Fibroblast of skin of abdomen (primary cell): Measurements from ENCODE around the gene SPON1.
"Not testable (repeated sequence)": the region's sequence is repeated elsewhere in the genome, so short reads cannot be mapped to it uniquely, and the experiment has no call there.

ENCODE experiments used
- DNase-seq: peaks from one replicate; pipeline ENCODE4 v3.0.0-alpha.2; 2013

The SPON1 gene

DNA sequence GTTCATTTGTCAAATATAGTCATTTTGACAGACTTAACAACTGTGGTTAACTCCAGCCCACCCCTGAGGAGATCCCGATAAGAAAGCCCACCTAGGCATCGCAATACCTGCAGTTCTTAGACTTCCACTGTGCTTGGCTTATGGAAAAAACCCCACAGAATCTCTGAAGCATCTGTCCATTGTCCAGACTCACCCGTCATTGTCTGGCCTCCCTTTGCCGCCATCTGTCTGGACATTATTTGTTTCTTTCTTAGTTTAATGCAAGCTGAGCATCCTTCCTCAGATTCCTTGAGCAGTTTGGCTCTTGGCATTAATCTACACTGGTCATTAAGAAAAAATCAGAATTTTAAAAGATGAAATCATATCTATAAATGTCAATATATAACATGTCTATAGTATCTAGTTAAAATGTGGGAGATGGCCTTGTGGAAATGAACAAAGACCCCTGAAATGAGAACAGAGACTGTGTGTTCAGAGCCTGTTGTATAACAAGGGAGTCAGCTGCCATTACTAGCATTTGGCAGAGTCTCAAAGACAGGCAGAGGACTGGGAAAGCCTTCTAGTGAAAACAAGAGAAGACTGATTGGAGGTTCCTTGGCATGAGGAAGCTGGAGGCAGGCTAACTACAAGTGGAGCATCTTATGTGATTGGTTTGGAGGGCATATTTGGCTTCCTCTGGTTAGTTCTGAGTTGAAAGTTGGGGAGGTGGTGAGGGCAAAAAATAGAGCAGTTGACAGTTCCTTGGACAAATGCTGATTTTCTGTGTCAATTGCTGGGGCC, 80.4 kb downstream of the SPON1 start:
- DNase-seq: no peak

DNA sequence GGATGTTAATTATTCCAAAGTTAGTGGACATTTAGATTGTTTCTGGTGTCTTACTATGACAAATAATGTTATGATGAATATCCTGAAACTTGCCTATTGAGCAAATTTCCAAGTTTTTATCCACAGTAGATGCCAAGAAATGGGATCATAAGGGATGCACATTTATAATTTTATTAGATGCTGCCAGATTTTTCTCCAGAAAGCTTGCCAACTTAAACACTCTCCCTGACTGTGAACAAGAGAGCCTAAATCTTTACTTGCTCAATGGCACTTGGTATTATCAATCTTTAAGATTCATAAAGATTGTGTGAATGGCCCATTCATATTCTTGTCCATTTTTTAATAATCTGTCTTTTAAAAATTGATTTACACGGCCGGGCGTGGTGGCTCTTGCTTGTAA, 82.4 kb downstream of the SPON1 start:
- DNase-seq: no peak

DNA sequence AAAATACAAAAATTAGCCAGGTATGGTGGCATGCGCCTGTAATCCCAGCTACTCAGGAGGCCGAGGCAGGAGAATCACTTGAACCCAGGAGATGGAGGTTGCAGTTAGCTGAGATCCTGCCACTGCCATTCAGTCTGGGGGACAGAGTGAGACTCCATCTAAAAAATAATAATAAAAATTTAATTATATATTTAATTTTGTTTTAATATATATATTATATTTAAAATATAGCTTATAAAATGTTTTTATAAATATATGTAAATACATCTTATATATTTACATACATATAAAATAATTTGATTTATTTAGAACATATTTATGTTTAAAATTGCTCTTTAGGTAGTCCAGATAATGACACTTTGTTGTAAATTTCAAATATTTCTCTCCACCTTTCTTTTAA, 82.9 kb downstream of the SPON1 start:
- DNase-seq: no peak

DNA sequence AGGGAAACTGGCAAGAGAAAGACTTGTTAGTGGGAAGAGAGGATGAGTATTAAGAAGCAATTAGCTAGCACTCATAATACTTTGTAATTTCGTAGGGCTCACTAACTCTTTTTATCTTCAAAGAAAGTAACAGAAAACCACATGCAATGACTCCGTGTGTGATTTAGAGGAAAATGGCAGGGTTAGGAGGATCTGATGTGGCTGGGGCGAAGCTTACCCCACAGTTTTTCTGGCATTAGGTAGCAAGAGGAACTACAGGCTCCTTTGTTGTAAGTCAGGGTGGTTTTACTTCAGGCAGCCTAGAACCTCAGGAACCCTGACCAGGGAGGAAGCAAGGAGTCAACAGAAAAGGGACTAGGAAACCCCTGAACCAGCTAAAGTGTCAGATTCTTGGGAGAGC, 89.7 kb downstream of the SPON1 start:
- no peak for DNase-seq

DNA sequence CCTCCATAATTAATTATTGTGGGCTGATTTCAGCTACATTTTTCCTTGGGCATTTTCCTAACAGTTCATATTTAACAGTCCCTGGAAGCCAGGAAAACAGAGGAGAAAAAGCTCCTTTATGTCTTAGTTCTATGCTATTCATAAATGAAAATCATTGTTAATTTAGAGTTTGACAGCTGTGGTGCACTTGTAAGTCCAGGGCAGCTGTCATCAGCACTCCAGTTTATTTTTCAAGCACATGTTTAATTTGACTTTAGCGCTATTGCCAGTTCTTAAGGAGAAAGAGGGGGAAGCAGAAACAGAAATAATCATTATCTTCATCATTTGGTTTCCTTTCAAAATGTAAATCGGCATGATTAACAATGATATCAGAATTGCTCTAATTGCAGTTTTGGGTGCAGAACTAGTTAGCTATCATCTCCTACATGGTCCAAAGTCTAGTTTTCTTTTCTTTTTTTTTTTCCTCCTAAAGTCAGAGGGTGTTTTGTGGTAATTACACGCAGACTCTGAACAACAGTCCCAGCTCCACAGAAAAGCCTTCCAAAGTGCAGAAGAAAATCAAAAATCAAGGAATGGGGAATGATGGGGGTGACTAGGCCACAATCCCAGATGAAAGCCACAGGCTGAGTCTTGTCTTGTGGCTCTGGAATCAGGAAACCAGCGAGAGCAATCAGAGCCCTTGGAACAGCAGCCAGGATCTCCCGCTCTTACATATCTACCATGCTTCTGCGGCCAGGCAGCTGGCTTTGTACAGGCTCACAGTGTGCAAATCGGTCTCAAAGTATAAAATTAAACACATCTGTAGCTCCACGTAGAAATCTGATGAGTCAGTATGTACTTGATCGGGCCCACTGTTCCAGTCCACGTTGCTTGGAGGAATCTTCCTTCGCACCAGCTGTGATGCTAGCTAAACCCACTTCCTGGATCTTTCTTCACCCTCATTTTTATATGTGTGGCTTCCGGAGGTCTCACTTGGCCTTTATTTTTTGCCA, 91.9 kb downstream of the SPON1 start:
- peak; percentile 96 for DNase-seq

DNA sequence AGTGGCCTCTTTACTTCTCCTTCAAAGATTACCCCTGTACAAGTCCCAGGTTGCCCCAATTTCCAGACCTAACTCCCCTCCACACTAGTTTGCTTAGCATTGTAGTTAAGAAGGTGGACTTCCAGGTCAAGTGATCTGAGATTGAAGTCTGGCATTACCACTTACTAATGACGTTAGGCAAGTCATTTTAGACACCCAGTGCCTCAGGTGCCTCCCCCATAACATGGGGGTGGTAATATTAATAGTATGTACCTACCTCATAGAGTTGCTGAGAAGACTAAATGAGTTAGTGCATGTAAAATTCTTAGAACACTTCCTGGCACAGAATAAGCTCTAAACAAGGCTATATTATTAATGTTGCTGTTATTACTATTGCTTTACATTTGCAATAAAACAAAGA, 93.4 kb downstream of the SPON1 start:
- no peak for DNase-seq

DNA sequence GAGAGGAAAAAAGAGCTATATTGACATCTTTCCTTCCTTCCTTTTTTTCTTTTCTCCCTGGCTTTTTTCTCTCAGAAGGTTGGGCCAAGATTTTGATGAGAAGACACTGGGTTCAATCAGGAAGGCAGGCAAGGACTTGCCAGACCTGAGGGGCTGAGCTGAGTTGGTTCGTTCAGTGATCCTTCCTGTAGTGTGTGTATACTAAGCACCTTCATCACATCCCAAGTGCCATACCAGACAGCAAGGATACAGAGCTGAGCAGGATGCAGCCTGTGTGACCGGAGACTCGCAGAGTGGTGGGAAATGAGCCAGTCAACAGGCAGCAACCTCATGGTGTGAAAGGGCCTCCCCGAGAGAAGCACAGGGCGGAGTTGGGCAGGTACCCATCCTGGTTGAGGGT, 95.5 kb downstream of the SPON1 start:
- DNase-seq: no peak

DNA sequence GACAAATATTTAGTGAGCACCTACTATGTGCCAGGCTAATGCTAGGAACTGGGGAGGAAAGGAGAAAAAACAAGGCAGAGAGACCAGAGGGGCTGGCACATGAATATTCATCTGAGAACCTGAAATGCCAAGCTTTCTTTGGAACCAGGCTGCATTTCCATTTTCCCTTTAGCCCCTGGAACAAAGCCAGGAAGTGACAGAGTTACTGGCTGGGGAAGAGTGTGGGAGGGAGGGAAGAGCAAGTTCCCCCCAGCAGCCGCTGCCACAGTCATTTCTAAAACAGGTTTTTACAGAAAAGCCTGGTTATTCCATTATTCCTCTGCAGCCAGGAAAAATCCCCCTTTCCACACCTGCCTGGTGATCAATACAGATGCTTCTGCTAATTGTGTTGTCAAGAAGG, 97.0 kb downstream of the SPON1 start:
- no peak for DNase-seq

DNA sequence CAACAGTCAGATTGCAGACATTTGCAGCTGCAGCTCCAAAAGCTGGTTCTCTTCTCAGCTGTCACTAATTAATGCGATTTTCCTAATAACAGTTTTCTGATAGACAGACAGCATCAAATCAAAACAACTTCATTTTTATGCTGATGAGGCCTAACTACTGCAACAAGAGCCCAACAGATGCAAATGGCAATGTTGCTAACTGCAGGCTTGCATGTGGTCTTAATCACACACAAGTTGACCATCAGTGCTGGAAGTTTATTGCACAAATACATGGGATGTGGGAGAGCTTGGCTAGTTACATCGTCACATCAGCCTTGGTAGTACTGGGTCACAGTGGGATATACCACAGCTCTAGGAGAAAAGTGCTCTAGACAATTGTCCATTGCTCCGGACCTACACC, 99.2 kb downstream of the SPON1 start:
- no peak for DNase-seq

DNA sequence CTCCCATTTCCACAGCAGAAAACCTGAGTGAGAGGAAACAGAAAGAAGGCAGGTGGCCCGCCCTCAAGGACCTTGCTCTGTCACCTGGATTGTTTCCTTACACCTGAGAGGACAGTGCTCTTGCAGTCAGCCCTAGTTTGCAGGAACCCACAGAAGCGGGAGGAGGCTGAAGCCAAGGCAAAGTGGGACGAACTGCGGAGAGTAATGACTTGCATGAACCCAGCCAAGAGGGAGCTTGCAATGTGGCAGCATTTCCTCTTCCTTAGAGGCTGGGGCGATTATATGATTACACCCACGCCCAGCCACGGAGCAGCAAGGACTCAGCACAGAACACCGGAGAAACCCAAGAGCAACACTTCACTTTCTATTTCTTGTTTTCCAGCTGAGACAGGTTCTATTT, 102.6 kb downstream of the SPON1 start:
- no peak for DNase-seq

DNA sequence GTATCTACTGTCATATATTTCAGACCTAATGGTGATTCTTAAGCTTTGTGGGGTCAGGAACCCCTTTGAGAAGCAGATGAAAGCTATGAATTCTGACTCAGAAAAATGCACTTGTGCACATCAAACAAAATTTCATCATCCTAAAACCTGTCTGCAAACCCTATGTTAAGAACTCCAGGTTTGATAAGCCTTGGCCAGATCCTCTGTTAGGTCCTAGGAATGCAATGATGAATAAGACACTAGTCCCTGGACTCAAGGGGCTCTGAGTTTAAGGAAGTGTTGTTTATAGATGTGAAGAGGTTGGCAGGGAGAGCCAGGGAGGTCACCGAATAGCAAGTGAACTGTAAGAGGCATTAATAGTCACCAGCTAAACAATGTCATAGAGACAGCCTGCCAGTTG, 103.2 kb downstream of the SPON1 start:
- no peak for DNase-seq

DNA sequence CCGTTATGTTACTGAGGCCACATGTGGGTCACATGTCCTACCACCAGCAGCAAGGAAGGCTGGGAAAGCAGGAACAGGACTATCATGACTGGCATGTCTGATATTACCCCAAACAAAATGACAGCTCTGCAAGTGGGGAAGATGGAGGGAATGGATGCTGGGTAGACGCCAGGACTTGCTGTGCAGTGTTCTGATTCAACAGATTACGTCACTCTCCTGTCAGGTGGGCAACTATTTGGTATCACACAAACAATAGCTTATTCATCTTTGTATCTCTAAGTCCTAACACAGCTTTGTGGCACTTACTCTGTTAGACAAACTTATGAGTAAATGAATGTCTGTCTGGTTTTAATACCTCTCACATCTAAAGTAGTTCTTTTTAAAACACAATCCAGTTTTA, 105.2 kb downstream of the SPON1 start:
- no peak for DNase-seq

DNA sequence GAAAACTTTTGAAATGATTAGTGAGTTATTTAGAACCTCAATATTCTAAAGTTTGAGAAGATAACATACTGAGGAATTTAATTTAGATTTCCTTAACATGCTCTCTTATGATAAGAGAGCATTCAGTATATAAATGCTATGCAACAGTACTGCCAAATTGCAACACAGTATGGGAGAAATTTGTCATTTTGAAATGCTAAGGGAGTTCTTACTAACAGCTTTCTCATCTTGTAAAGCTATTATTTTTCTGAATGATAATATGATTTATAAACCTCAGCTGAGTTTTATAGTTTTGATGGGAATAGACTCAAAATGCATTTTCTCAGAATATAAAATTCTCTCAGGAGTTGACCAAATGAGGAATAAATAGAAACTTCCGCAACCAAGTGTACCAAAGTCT, 108.4 kb downstream of the SPON1 start:
- DNase-seq: peak; percentile 24

DNA sequence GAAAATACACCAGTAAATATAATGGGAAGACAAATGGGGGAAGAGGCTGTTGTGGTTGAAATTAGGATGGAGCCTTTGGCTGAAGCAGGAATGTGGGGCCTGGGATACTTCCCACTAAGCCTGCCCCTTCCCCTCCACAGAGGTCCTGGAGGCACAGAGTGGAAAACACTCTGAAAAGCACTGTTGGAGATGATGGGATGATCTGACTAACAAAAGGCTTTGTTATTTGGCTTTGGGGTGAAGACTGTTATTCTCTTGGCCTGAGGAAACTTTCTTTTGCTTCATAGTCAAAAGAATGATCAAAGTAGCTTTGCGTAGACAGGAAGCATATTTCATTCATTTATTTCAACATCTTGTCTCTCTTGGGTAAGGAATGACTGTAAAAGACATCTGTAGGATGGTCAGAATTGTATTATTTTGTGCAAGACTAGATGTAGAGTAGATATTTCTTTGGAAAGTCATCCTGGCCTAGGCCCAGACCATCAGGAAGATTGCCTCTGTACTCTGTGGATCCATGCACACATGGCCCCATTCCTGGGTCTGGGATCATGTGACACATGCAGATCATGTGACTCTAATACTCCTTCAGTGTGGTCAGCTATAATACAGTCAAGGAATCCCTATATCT, 111.4 kb downstream of the SPON1 start:
- peak; percentile 95 for DNase-seq

DNA sequence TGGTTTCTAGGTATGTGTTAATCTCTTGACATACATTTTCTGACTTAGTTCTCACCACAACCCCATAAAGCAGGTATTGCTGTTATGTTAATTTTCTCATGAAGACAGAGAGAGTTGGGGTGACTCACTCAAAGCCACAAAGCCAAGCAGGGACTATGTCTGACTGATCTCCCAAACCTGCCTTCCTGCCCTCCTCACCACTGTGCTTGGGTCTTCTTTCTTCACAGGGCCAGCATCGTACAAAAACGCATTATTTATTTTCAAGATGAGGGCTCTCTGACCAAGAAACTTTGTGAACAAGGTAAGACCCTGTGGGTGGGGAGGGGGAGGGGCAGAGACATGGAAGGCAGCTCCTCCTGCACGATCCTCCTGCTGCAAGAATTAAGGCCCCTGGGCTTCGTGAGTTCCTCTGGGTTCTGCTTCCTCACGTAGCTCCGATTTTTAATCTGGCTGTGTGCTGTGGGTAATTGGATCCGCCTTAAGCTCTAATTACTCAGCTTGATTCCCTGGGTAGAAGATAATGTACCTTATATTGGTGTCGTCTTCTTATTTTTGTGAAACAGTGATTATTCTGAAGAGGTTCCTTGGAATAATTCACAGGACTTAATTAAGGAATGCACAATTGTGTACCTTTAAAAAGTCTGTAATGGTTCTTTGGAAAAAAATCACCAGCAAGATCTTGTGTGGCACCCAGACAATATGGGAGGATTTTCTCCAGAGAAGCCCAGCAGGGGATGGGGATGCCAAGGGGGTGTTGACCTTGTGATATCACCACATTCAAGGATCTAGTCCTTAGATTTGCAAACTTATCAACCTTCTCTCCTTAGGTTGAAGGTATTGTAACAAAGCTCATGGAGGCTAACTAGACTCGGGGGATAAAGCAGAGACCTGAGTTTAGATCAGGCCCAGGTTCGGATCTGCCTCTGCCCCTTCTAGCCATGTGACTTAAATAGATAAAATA, 112.9 kb downstream of the SPON1 start:
- DNase-seq: peak; percentile 67

DNA sequence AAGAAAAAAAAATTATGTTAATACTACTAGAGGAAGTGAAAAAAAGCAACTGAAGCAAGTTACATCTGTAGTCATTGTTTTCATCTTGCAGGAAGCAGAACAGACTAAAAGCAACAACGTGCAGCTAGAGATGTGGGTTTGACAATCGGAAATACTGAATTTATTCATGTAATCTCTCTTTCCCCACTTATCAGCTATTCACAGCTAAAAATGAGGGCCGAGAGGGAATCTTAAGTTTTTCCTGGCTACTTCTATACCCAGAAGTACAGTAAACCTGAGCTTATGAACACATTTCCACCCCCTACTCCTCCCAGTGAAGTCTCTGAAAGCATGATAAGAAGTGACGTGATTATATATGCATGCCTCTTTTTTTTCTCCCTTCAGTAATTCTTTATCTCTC, 116.5 kb downstream of the SPON1 start:
- DNase-seq: no peak

DNA sequence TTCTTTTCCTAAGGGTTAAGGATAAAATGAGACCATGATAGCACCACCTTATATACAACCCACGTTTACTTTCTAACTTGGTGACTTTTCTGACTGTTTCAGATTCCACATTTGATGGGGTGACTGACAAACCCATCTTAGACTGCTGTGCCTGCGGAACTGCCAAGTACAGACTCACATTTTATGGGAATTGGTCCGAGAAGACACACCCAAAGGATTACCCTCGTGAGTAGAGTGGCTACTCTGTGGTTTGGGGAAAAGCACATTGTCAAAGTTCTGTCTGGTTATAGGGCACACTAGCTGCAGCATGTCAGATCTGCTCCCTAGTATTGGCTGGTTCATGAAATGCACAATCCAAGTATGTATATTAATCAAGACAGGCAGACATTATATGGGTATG, 117.3 kb downstream of the SPON1 start:
- no peak for DNase-seq

DNA sequence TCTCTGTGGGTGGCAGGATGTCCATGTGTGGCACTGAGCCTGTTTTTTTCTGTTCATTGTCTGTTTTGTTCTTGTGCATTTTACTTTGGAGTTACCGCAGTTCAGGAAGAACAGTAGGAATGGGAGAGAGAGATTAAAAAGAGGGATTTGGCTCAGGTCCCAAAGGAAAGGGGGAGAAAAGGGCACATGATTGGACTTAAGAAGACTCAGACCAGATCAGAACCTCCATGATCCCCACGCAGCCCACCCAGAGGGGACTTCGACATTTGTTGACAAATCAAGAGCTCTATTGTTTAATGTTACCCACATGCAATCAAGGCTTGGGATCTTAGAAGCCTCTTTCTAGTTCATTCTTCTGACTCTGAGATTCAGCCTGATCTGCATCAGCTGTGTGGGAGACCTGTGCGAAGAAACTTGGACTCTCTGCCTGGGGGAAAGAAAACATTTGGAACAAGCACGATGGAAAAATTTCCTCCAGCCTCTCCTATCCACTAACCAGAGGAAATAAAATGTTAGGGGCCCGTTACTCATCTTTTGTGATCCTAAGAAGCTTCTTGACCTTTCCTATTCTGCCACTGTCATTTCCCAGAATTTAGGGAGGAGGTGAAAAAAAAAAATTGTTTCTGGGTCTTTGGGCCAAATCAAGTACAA, 119.2 kb downstream of the SPON1 start:
- DNase-seq: no peak

DNA sequence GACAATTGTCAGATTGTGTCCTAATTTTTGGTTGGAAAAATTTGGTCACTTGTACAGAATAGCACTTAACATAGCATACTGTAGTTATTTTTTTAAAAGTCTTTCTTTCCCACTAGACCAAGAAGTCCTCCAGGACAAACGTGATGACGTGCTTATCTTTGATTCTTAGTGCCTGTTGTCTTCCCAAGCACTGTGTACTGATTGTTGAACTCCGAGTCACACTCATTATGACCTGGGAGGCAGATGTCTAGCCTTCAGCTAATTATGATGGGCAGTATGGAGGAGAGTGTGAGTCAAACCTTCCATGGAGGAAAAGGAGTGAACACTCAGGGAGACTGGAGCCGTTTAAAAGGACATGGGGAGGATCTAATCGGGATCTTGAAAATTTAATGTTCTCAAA, 119.8 kb downstream of the SPON1 start:
- peak; percentile 35 for DNase-seq

DNA sequence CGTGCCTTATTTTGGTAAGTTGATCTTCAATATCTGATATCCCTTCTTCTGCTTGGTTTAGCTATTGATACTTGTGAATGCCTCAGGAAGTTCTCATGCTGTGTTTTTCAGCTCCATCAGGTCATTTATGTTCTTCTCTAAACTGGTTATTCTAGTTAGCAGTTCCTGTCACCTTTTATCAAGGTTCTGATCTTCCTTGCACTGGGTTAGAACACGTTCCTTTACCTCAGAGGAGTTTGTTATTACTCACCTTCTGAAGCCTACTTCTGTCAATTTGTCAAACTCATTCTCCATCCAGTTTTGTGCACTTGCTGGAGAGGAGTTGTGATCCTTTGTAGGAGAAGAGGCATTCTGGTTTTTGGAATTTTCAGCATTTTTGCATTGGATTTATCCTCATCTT, 126.3 kb downstream of the SPON1 start:
- not testable (repeated sequence) for DNase-seq

DNA sequence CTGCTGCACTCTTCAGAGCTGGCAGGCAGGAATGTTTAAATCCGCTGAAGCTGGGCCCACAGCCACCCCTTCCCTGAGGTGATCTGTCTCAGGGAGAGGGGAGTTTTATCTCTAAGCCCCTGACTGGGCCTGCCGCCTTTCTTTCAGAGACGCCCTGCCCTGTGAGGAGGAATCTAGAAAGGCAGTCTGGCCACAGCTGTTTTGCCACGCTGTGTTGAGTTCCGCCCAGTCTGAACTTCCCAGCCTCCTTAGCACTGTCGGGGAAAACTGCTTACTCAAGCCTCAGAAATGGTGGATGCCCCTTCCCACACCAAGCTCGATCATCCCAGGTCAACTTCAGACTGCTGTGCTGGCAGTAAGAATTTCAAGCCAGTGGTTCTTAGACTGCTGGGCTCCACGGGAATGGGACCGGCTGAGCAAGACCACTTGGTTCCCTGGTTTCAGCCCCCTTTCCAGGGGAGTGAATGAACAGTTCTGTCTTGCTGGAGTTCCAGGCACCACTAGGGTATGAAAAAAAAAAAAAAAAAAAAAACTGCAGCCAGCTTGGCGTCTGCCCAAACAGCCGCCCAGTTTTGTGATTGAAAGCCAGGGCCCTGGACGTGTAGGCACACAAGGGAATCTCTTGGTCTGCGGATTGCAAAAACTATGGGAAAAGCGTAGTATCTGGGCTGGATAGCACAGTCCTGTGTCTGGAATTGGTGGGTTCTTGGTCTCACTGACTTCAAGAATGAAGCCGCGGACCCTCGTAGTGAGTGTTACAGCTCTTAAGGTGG, 127.4 kb downstream of the SPON1 start:
- DNase-seq: no peak
